HG02852 (cell line): ENCODE data around the gene PABPN1L.
"Not testable (repeated sequence)": the region's sequence is repeated elsewhere in the genome, so short reads cannot be mapped to it uniquely, and the experiment has no call there.

Experiments used
- ATAC-seq: cut with Tn5 transposase; IDR thresholded peaks from one replicate; pipeline ENCODE4 v1.9.1; 2021; ENCODE audit warnings: mild to moderate bottlenecking, moderate library complexity; ENCODE audit not compliant: unreplicated experiment

The PABPN1L gene

GRCh38 chr16:88833086-88833485 lies 33.4 kb downstream of the PABPN1L start:
- ATAC-seq = no peak

GRCh38 chr16:88831838-88832237 lies 34.6 kb downstream of the PABPN1L start:
- ATAC-seq = no peak

GRCh38 chr16:88830783-88831182 lies 35.7 kb downstream of the PABPN1L start:
- no peak for ATAC-seq

GRCh38 chr16:88830258-88830657 lies 36.2 kb downstream of the PABPN1L start:
- ATAC-seq = no peak

GRCh38 chr16:88828711-88829110 lies 37.7 kb downstream of the PABPN1L start:
- no peak for ATAC-seq

GRCh38 chr16:88827727-88828126 lies 38.7 kb downstream of the PABPN1L start:
- no peak for ATAC-seq

GRCh38 chr16:88826070-88826840 lies 40.2 kb downstream of the PABPN1L start:
- no peak for ATAC-seq

GRCh38 chr16:88825146-88825545 lies 41.3 kb downstream of the PABPN1L start:
- no peak for ATAC-seq

- no peak for ATAC-seq
Observed at GRCh38 chr16:88824256-88825077, 42.0 kb downstream of the PABPN1L start.

- not testable (repeated sequence) for ATAC-seq
Observed at GRCh38 chr16:88823646-88824045, 42.8 kb downstream of the PABPN1L start.

- ATAC-seq = no peak
Observed at GRCh38 chr16:88822281-88823040, 44.0 kb downstream of the PABPN1L start.

GRCh38 chr16:88821168-88821850 lies 45.2 kb downstream of the PABPN1L start:
- no peak for ATAC-seq

- ATAC-seq = no peak
Observed at GRCh38 chr16:88820385-88821025, 46.0 kb downstream of the PABPN1L start.

GRCh38 chr16:88819126-88819525 lies 47.3 kb downstream of the PABPN1L start:
- ATAC-seq = no peak

GRCh38 chr16:88818575-88818874 lies 47.9 kb downstream of the PABPN1L start:
- ATAC-seq = no peak

- no peak for ATAC-seq
Observed at GRCh38 chr16:88817785-88818574, 48.5 kb downstream of the PABPN1L start.

GRCh38 chr16:88816736-88817535 lies 49.5 kb downstream of the PABPN1L start:
- no peak for ATAC-seq

- ATAC-seq = no peak
Observed at GRCh38 chr16:88815901-88816589, 50.4 kb downstream of the PABPN1L start.
